Thymus (tissue), 11 donors: Measurements from ENCODE around the gene VPS33A. TPM values are rescaled to one million over a fixed set of nuclear protein-coding genes. Genes with fewer than 3 reads are reported as not detected.
A peak's percentile ranks its signal among the peaks of the same experiment; 100 is the strongest.
"Not testable (repeated sequence)": the region's sequence is repeated elsewhere in the genome, so short reads cannot be mapped to it uniquely, and the experiment has no call there.

ENCODE experiments used
- DNase-seq, 9 donors: peaks; one replicate each; pipeline ENCODE4 v3.0.0-alpha.2; 2013; ENCODE audit warnings: low spot score in 9 of 9, low read depth in 6 of 9, missing footprints in 1 of 9
- H3K27ac ChIP-seq, 2 donors: one replicate each; pipeline ENCODE4 v1.5.1; 2013; ENCODE audit warnings: control low read depth in 1 of 2, low read depth in 1 of 2, low read length in 1 of 2, mild to moderate bottlenecking in 1 of 2, moderate library complexity in 1 of 2
- H3K27me3 ChIP-seq, 2 donors: one replicate each; pipeline ENCODE4 v1.5.1; 2013; ENCODE audit warnings: low read length in 1 of 2; ENCODE audit not compliant: control insufficient read depth in 2 of 2, insufficient read depth in 1 of 2
- H3K36me3 ChIP-seq, 2 donors: one replicate each; pipeline ENCODE4 v1.5.1; 2013; ENCODE audit warnings: low read length in 1 of 2, mild to moderate bottlenecking in 1 of 2, moderate library complexity in 1 of 2; ENCODE audit not compliant: control insufficient read depth in 2 of 2, insufficient read depth in 2 of 2
- H3K4me1 ChIP-seq, 2 donors: one replicate each; pipeline ENCODE4 v1.5.1; 2013; ENCODE audit warnings: low read length in 2 of 2; ENCODE audit not compliant: control insufficient read depth in 2 of 2, insufficient read depth in 2 of 2
- H3K4me3 ChIP-seq, 2 donors: one replicate each; pipeline ENCODE4 v1.5.1; 2013; ENCODE audit warnings: low read length in 2 of 2, control low read depth in 1 of 2, mild to moderate bottlenecking in 1 of 2
- H3K9me3 ChIP-seq, 2 donors: one replicate each; pipeline ENCODE4 v1.5.1; 2013; ENCODE audit warnings: low read length in 1 of 2, mild to moderate bottlenecking in 1 of 2; ENCODE audit not compliant: control insufficient read depth in 2 of 2, insufficient read depth in 1 of 2
- WGBS: extraction: QIAGEN DNeasy Blood & Tissue Kit; methylation state at CpG from one replicate; pipeline ENCODE4 v1.1.7; 2013; 5-methylcytosine and 5-hydroxymethylcytosine counted together
- polyA plus RNA-seq: library from polyadenylated mRNA; stranded (reverse); fragments of 200-250 nt; gene quantifications from one replicate; pipeline ENCODE4 v1.2.3, GENCODE V29; 2013
- total RNA-seq: library from RNA; stranded (reverse); fragments of 120-200 nt; gene quantifications from one replicate; pipeline ENCODE4 v1.2.4, GENCODE V29; 2013
- donor health status: healthy.

Gene VPS33A
- total and polyA plus RNA-seq, 2 donors: 15.8 to 20.3 TPM

GRCh38 chr12:122275459-122275858 lies 9.2 kb upstream of the VPS33A start:
- Histone ChIP-seq H3K27ac (no peak overlapping the region), H3K36me3 (peaks cover 14 to 15% of the 10 kb centered on the region in 2 donors), H3K9me3 (no peaks in the 10 kb centered on the region), H3K4me3 (no peak overlapping the region), H3K27me3 (no peaks in the 10 kb centered on the region), H3K4me1 (no peaks in the 10 kb centered on the region)
- WGBS: 98% methylated on average over 8 of the region's 8 CpGs
- no peak for DNase-seq

DNA sequence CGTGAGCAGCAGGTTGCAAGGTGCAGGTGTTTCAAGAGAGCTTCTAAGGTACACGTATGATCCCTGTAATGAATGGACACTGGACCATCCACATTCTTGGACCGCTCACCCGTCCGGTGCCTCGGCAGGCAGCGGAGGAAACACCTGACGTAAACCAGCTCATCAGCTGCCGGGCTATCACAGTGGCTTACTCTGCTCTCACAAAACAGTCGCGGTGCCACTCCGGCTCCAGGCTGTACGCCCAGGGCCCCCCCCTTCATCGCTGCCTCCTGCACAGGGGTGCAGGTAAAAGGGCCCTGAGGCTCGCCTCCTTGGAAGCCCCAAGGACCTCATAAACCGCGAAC lies 436 bp downstream of the VPS33A start:
- Histone ChIP-seq H3K9me3 (no peaks in the 10 kb centered on the region), H3K4me1 (peaks cover 5 to 15% of the 10 kb centered on the region in 2 donors), H3K27ac (peak overlapping the region; percentile 67 to 97), H3K36me3 (peaks cover 4 to 21% of the 10 kb centered on the region in 2 donors), H3K27me3 (no peaks in the 10 kb centered on the region), H3K4me3 (peak overlapping the region; percentile 68 to 86)
- 1% methylated on average over 17 of the region's 17 CpGs for WGBS
- no peak for DNase-seq

GRCh38 chr12:122265476-122265875 lies 818 bp downstream of the VPS33A start:
- Histone ChIP-seq H3K4me1 (peaks cover 5 to 15% of the 10 kb centered on the region in 2 donors), H3K36me3 (peaks cover 4 to 25% of the 10 kb centered on the region in 2 donors), H3K27ac (peak overlapping the region; percentile 67 to 97), H3K27me3 (no peaks in the 10 kb centered on the region), H3K4me3 (peak overlapping the region; percentile 68 to 86), H3K9me3 (no peaks in the 10 kb centered on the region)
- DNase-seq: no peak
- 24% methylated on average over 1 of the region's 1 CpG for WGBS

- not testable (repeated sequence) for H3K9me3 ChIP-seq, H3K4me3 ChIP-seq, H3K27me3 ChIP-seq, DNase-seq, H3K27ac ChIP-seq
- Histone ChIP-seq H3K4me1 (peaks cover 3 to 10% of the 10 kb centered on the region in 2 donors), H3K36me3 (peaks cover 30 to 55% of the 10 kb centered on the region in 2 donors)
- 92% methylated on average over 14 of the region's 14 CpGs for WGBS
Observed at GRCh38 chr12:122260735-122261134, 5.6 kb downstream of the VPS33A start.

DNA sequence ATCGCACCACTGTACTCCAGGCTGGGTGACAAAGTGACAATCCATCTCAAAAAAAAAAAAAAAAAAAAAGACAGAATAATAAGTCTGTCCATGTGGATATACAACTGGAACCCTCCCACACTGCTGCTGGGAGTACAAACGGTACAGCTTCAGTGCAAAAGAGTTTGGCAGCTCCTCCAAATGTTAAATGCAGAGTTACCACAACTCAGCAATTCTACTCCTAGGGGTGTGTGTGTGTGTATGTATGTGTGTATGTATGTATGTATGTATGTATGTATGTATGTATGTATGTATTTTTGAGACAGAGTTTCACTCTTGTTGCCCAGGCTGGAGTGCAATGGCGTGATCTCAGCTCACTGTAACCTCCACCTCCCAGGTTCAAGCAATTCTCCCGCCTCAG lies 7.4 kb downstream of the VPS33A start:
- not testable (repeated sequence) for H3K27me3 ChIP-seq, H3K27ac ChIP-seq, H3K4me3 ChIP-seq, H3K4me1 ChIP-seq, DNase-seq, H3K9me3 ChIP-seq
- H3K36me3 ChIP-seq: peaks cover 34 to 59% of the 10 kb centered on the region in 2 donors
- 94% methylated on average over 4 of the region's 4 CpGs for WGBS

DNA sequence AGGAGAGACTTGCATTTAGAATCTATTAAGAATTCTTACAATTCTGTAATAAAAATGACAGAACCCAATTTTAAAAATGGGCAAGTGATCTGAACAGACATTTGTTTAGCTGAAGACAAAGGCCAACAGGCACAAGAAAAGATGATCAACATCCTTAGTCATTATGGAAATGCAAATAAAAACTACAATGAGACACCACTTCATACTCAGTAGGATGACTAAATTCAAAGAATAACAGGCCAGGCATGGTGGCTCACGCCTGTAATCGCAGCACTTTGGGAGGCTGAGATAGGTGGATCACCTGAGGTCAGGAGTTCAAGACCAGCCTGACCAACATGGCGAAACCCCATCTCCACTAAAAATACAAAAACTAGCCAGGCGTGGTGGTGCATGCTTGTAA lies 7.8 kb downstream of the VPS33A start:
- not testable (repeated sequence) for DNase-seq, H3K9me3 ChIP-seq, H3K27me3 ChIP-seq, H3K4me1 ChIP-seq, H3K4me3 ChIP-seq, H3K27ac ChIP-seq
- WGBS: 99% methylated on average over 4 of the region's 4 CpGs
- H3K36me3 ChIP-seq: peaks cover 38 to 59% of the 10 kb centered on the region in 2 donors

DNA sequence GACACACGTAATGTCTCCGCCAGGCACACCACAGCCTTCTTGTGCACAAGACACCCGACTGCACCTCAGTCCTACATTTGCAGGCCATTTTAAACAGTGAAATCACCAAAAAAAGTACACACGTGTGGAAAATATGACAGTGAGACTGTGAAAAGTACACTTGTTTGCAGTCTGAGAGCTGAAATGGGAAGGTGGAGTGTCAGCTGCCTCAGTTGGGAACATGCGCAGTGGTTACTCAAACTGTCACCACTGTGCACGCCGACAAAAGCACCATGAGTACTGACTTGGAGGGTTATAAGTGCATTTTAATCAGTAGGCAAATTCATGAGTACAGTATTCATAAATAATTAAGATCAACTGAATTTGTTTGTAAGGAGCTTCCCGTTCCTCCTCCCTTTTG lies 15.8 kb downstream of the VPS33A start:
- no peak for DNase-seq
- WGBS: 98% methylated on average over 8 of the region's 8 CpGs
- no peaks in the 10 kb centered on the region for H3K4me1 ChIP-seq
- H3K27me3 ChIP-seq: no peaks in the 10 kb centered on the region
- no peak overlapping the region for H3K4me3 ChIP-seq
- H3K36me3 ChIP-seq: peaks cover 35 to 41% of the 10 kb centered on the region in 2 donors
- H3K27ac ChIP-seq: no peak overlapping the region
- no peaks in the 10 kb centered on the region for H3K9me3 ChIP-seq

DNA sequence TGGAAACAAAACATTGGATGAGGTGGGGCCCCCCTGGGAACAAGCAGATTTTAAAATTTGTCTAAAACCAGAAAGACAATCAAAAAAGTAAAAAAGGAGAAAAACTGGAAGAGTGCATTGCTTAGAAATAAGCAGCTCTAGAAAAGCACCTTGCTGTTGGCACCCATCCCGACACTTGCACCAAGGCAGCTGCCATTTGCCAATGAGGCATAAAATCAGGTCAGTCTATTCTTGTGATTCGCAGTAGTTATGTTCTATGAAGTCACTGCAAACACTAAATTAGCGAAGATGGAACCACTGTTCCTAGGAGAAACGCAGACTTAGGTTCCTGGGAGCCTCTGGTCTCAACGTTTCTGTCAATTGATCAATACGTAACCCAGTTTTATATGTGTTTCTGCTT lies 16.2 kb downstream of the VPS33A start:
- Histone ChIP-seq H3K27me3 (no peaks in the 10 kb centered on the region), H3K9me3 (no peaks in the 10 kb centered on the region), H3K36me3 (peaks cover 35 to 41% of the 10 kb centered on the region in 2 donors), H3K4me1 (no peaks in the 10 kb centered on the region), H3K4me3 (no peak overlapping the region), H3K27ac (no peak overlapping the region)
- 94% methylated on average over 6 of the region's 6 CpGs for WGBS
- DNase-seq: no peak

DNA sequence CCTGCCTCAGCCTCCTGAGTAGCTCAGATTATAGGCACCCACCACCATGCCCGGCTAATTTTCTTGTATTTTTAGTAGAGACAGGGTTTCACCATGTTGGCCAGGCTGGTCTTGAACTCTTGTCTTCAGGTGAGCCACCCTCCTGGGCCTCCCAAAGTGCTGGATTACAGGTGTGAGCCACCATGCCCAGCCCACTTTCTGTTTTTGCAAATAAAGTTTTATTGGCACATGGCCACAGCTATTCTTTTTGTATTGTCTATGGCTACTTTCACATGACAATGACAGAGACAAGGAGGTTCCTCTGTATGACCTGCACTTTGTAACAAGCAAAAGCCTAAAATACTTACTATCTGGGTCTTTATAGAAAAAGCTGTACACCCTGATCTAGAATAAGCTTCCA lies 20.7 kb downstream of the VPS33A start:
- Histone ChIP-seq H3K9me3 (no peaks in the 10 kb centered on the region), H3K4me1 (peaks cover 0 to 16% of the 10 kb centered on the region in 2 donors), H3K27me3 (no peaks in the 10 kb centered on the region), H3K4me3 (no peak overlapping the region), H3K36me3 (peaks cover 32 to 42% of the 10 kb centered on the region in 2 donors), H3K27ac (no peak overlapping the region)
- DNase-seq: no peak
- 98% methylated on average over 1 of the region's 1 CpG for WGBS
